ENCODE results near the gene SLFN12L.
"Not testable (repeated sequence)": the region's sequence is repeated elsewhere in the genome, so short reads cannot be mapped to it uniquely, and the experiment has no call there.

Gene SLFN12L

GRCh38 chr17:35496451-35497290 lies 40.8 kb downstream of the SLFN12L start:
- DNase-seq (ENCODE audit: low spot score) = no peak

DNA sequence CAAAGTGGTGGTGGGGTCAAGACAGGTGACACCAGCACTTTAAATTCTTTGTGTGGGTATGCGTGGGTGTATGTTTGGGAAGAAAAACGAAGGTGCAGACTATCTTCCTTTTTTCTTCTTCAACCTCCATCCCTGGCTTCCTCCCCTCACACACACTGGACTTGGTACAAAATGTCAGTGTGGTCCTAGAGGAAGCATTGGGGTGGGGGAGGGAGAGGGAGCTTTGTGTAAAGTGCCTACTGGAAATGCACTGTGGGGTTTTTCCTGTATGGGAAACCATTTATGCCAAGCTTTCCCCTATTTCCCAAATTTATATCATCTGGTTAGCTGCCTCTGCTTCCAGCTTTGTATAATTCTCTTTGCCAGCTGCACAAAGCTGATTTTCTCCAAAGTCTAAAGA lies 44.4 kb downstream of the SLFN12L start:
- DNase-seq (ENCODE audit: low spot score) = no peak

- DNase-seq (ENCODE audit: low spot score) = no peak
Observed at GRCh38 chr17:35491417-35491816, 46.1 kb downstream of the SLFN12L start.

DNA sequence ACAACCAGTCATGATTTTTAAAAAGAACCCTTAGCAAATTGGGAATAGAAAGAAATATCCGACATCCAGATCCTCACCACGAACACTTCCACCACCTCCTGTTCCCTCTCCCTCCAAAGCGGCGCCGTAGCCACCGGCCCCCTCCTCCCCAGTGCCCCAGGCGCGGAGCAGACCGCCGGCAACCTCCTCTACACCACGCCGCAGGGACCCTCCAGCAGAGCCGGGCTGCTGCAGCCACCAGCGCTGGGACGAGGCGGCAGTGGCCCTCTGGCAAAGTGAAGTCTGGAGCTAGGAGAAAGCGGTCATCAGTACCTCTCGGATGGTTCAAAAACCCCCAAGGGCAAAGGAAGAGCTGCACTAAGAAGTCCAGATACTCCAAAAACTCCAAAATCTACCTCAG lies 47.5 kb downstream of the SLFN12L start:
- DNase-seq (ENCODE audit: low spot score) = no peak

DNA sequence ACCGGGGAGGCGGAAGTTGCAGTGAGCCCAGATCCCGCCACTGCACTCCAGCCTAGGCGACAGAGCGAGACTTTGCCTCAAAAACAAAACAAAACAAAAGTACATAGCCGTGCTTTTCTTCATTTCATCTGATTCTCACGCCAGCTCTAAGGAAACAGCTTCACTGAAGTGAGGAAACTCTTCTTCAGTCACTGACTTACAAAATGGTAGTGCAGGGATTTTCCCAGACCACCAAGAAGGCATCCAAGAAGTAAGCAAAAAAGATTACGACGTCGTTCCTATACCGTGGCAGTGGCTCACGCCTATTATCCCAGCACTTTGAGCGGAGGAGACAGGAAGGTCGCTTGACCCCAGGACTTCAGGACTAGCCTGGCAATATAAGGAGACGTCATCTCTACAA lies 48.5 kb downstream of the SLFN12L start:
- no peak for DNase-seq (ENCODE audit: low spot score)

GRCh38 chr17:35486920-35487732 lies 50.4 kb downstream of the SLFN12L start:
- no peak for DNase-seq (ENCODE audit: low spot score)

GRCh38 chr17:35479271-35479670 lies 58.2 kb downstream of the SLFN12L start:
- no peak for DNase-seq (ENCODE audit: low spot score)

DNA sequence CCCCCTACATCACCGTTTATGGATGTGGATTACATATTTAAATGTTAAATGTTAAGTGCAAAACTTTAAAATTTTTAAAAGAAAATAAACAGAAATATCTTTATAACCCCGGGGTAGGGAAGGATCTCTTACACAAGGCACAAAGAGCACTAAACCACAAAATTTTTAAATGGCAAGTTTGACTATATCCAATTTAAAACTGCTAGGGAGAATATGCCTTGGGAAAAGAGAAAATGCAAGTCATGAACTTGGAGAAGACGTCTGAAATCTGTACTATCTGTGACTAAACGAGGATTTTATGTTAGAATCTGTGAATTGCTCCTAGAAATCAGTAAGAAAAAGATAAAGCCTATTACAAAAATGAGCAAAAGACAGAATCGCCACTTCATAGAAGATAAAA lies 60.2 kb downstream of the SLFN12L start:
- no peak for DNase-seq (ENCODE audit: low spot score)

DNA sequence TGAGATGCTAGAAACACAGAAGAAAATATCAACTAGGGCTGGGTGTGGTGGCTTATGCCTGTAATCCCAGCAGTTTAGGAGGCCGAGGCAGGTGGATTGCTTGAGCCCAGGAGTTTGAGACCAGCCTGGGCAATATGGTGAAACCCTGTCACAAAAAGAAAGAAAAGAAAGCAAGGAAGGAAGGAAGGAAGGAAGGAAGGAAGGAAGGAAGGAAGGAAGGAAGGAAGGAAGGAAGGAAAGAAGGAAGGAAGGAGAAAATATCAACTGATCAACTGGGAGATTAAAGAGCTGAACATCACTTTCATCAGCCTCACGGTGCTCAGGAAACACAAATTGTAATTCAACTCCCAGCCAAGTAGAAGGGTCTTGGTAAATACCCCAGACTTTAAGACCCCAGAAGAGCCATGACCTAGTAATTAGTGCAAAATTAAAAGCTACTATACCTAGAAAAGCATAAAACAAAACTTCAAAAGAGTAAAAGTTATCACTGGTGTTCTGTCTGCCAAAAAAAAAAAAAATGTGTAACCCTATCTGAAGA lies 61.1 kb downstream of the SLFN12L start:
- no peak for DNase-seq (ENCODE audit: low spot score)

- no peak for DNase-seq (ENCODE audit: low spot score)
Observed at GRCh38 chr17:35468475-35468874, 69.0 kb downstream of the SLFN12L start.

DNA sequence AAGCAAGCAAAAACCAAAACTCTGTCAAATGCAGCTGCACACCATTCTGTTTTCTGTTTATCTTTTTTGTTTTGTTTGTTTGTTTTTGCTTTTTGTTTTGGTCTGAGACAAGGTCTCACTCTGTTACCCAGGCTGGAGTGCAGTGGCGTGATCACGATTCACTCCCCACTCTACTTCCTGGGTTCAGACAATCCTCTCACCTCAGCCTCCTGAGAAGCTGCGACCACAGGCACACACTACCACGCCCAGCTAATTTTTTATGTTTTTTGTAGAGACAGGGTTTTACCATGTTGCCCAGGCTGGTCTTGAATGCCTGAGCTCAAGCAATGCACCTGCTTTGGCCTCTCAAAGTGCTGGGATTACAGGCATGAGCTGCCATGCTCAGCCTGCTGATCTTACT lies 69.7 kb downstream of the SLFN12L start:
- no peak for DNase-seq (ENCODE audit: low spot score)

- no peak for DNase-seq (ENCODE audit: low spot score)
Observed at GRCh38 chr17:35460354-35460851, 77.1 kb downstream of the SLFN12L start.

- DNase-seq (ENCODE audit: low spot score) = not testable (repeated sequence)
Observed at GRCh38 chr17:35454035-35454434, 83.4 kb downstream of the SLFN12L start.

DNA sequence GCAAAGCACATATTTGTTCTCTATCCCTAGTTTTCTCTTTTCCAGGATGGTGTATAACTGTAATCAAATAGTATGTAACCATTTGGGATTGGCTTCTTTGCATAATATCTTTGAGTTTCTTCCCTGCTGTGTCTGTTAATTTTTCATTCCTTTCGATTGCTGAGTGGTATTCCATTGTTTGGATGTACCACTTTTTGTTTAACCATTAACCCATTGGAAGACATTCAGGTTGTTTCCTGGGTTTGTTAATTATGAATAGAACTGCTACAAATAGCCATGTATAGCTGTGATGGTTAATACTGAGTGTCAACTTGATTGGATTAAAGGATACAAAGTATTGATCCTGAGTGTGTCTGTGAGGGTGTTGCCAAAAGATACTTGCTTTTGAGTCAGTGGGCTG lies 84.3 kb downstream of the SLFN12L start:
- no peak for DNase-seq (ENCODE audit: low spot score)

GRCh38 chr17:35449371-35449931 lies 88.0 kb downstream of the SLFN12L start:
- DNase-seq (ENCODE audit: low spot score) = no peak

GRCh38 chr17:35448899-35449227 lies 88.6 kb downstream of the SLFN12L start:
- DNase-seq (ENCODE audit: low spot score) = no peak

DNA sequence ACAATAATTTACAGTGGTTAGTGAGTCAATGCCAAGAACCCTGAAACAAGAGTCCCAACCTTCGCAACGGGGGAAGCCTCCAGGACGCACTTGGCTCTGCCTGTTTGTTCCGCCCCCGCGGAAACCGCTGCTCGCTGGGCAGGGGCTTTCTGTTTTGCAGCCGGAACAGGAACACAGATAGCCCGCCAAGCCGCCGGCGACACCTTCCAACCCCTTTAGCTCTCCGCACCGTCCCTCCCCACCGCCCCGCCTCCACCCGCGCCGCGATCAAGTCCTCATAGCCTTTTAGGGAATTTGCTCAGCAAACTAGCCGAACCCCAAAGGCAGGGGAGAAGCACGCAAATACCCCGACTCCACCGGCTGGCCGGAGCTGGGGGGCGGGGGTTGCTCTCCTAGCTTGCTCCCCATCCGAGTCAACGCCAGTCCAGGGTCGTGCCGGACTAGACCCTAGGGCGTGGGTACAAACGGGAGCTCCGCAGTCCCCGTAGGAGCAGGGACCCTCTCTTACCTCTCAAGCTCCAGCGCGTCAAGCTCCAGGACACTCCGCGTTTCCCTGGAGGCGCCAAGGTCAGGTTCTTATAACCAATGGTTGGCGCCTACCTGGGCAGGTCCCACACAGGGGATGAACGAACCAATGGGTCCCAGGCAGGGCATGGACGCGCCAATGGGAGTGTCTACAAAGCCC lies 89.1 kb downstream of the SLFN12L start, which contains the start of gene SLFN13:
Gene SLFN13 (minus strand): TSS at position 553 of the 685 bp plus-strand sequence. CDS start 3,086 bp downstream, outside the sequence.
- peak; percentile 40 for DNase-seq (ENCODE audit: low spot score)

- no peak for DNase-seq (ENCODE audit: low spot score)
Observed at GRCh38 chr17:35447499-35447898, 90.0 kb downstream of the SLFN12L start.

GRCh38 chr17:35438433-35438832 lies 99.0 kb downstream of the SLFN12L start:
- DNase-seq (ENCODE audit: low spot score) = no peak

DNA sequence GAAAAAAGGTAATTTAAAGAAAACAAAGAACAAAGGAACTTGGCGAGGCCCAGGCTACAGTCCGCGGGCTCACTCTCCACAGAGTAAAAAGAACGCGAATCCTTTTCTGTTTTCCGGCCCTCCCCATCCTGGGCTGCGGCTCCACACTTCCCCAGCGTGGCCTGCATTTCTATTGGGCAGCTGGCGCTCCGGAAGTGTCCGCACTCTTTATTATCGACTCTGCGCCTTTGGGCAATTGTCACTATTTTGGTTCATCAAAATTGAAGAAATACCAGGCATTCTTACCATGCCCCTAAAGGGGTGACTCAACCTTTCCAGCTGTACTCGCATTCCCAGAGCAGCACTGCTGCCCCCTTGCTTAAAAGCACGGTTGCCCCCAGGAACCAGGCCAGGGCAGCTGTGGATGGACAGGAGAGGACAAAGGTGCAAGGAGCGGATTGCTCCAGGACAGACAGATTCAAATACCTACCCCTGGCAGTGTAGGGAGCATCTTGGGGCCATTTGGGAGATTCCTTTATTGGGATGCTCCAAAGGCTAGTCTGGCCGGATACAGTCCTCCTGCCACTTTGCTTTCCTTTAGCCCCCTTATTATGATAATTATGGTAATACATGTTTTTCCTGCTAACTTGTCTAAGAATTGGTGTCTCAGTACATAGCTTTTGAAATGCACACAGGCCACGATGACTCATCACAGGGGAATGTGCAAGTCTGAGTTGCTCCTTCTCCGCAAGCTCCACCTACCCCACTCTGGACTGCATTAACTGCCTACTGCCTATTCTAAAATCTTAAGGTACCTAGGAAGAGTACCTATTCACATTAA lies 104.2 kb downstream of the SLFN12L start:
- DNase-seq (ENCODE audit: low spot score) = peak; percentile 35

All from Ammon's horn (tissue), 1 donor.